Measurements from ENCODE around the gene SLC43A2.

GRCh38 chr17:1641065-1641403 is 12.4 kb upstream of the SLC43A2 start:
- TF ChIP-seq CTCF (IDR thresholded peaks at IDR 0.05) (no peak), POLR2A (IDR thresholded peaks at IDR 0.05) (no peak)

All from body of pancreas (tissue), 4 donors.